ENCODE data around the gene LDLRAD3.

Gene LDLRAD3

GRCh38 chr11:36053862-36054261 lies 110.0 kb downstream of the LDLRAD3 start:
- no peak for DNase-seq

DNA sequence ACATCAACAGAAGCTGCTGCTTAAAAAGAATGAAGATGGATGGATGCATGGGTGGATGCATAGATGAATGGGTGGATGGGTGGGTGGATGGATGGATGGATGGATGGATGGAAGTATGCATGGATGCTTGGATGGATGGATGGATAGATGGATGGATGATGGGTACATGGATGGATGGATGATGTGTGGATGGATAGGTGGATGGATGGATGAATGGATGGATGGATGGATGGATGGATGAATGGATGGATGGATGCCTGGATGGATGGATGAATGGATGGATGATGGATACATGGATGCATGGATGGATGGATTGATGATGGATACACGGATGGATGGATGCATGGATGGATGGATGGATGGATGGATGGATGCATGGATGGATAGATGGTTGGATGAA lies 110.8 kb downstream of the LDLRAD3 start:
- no peak for DNase-seq

DNA sequence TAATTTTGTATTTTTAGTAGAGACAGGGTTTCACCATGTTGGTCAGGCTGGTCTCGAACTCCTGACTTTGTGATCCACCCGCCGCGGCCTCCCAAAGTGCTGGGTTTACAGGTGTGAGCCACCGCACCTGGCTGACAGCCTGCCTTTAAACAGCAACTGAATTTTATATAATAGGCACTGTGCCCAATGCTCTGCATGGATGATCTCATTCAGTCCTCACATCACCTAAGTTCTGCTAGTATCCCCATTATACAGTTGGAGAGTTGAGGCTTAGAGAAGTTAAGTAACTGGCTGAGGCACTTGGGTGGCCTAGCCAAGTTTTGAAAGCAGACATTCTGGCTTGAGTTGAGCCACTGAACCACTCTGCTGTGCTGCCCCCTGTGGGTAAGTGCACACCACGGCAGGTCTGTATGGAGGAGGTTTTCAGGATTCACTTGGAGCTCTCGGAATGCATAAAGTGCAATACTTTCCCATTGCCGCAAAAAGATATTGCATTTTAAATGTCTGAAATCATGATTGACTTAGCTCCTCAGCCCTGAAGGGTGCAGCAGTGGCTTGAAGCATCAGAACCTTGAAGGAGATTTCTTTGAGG lies 112.4 kb downstream of the LDLRAD3 start:
- peak; percentile 24 for DNase-seq

DNA sequence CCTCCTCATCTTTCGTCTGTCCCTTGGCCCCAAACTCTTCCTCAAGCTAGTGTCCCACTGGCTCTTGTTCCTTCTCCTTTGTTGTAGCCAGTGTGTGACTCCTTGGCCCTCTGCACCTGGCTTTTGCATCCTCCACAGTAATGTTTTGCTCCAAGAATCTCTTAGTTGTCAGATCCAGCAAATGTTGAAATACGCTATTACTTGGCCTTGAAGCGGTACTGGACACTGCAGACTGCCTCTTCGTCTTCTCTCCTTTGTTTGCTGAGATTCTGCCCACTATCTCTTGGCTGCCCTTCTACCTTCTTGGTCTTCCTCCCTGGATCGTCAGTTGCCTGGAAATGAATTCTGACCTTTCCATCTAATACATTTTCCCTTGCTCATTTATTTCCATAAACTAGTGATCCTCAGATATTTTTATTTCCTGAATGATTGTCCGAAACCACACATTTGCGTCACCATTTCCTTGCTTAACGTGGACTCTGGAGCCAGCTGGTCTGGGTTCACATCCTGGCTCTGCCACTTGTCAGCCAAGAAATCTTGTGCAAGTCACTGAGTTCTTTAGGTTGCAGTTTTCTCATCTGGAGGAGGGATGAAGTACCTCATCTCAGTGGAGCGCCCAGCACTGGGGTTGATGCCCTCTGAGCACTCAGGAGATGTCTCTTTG lies 113.6 kb downstream of the LDLRAD3 start:
- DNase-seq = no peak

DNA sequence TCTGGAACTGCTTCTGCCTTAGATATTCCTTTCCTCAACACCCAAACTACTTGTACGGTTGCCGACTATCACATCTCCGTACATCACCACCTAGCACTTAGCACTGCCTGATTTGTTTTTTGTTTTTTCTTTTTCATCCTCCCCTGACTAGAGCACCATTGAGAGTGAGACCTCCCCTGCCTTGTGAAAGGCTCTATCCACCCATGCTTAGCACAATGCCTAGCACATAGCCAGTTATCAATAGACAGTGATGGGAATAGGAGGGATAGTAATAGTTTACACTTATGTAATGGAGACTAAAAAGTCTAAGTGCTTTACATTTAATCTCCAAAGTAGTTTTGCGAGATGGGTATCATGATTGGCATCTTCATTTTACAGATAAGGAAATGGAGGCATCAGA lies 115.8 kb downstream of the LDLRAD3 start:
- DNase-seq = no peak

DNA sequence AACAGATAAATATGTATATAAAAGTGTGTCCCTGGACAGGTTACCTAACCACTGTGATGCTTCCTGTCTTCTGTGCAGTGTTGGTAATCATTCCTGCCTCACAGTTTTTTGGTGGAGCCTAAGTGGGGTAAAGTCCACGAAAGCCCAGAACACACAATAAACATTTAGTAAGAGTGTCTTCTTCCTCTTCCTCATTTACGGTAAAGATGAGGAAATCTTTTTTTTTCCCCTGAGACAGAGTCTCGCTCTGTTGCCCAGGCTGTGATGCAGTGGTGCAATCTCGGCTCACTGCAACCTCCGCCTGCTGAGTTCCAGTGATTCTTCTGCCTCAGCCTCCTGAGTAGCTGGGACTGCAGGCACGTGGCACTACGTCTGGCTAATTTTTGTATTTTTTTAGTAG lies 117.1 kb downstream of the LDLRAD3 start:
- DNase-seq = no peak

DNA sequence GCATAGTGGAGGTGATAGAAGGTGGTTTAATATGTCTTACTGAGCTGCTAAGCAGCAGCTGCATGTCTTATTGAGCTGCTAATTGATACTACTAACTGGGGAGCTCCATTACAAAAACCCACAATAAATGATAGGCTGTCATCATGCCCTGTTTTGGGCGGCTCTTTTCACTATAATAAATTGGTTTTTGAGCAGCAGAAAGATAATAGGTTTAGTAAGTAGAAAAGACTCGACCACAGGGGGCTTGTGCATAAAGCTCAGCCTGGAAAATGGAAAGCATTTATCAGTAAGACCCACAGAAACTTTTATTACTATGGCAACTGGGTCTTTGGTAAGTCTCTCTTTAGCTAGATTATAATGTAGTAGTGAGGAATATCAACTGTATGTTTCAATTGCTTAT lies 117.6 kb downstream of the LDLRAD3 start:
- DNase-seq = no peak

GRCh38 chr11:36062796-36063365 lies 119.0 kb downstream of the LDLRAD3 start:
- no peak for DNase-seq

DNA sequence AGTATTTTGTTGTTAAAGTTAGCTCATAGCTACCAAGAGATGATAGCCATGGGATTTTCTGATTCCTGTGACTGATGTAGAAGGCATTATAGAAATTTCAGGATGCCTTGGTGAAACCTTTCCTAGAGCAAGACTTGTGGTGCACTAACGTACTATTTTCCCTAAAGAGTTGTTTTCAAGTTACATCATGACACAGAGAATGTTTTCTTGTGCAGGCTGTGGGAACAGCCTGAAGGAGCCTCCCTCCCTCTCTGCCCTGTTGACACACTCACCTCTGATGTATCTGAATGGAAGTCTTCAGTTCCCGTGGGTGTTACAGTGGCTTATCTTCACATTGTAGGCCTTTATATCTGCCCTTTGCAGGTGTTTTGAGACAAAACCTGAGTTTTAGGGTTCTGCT lies 121.6 kb downstream of the LDLRAD3 start:
- no peak for DNase-seq

GRCh38 chr11:36066891-36067290 lies 123.0 kb downstream of the LDLRAD3 start:
- no peak for DNase-seq

DNA sequence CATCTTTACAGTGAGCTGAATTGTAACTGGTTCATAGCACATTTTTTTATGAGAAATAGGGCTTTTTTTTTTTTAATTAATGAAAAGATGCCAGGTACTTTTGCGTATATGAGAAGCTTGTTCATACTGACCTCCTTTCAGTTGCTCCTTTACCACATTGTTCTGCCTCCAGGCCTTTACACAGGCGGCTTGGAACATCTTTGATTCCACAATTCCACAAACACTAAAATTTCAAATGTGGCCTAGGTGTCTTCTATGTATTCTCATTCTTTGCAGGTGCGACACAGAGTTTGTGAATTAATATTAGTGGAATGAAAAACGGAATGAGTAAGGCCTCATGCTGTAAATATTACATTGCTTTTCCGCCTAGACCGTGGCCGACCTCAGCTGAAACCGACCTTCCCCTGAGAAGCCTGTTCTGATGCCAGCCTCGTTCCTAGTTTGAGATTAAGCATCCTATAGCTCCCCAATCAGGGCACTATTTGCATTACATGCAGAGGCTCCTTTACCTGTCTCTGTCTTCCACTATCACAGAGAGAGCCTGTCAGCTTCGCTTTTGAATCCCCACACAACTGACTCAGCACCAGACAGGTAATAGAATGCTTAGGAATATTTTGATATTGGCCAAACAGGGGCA lies 125.8 kb downstream of the LDLRAD3 start:
- peak; percentile 61 for DNase-seq

GRCh38 chr11:36070213-36070953 lies 126.5 kb downstream of the LDLRAD3 start:
- no peak for DNase-seq

- no peak for DNase-seq
These were observed 127.1 kb downstream of the LDLRAD3 start for GRCh38 chr11:36070954-36071330.

DNA sequence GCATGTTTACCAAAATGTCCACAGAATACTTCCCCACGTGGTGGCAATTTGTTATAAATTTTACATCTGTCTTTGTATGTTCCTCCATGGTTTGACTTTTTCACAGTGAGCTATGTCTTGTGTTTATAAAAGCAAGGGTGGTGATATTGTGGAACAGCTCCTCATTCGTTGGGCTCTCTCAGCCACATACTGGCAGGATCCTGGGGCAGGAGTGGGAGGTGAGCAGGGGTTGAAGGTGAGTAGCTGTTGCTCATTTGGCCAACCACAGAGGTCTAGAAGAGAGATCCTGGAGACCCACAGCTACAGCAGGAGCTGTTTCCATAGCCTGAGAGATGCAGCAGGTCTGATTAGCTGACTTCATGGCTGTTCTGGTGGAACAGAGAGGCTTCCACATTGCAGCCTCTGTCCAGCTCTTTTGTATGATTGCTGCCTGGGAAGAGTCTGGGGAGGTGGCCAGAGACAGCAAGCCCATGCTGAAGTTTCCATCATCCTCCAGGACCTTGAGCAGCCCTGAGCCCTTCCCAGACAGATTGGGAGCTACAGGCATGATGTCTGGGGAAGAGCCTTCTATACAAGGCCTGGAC lies 128.1 kb downstream of the LDLRAD3 start:
- DNase-seq = no peak

DNA sequence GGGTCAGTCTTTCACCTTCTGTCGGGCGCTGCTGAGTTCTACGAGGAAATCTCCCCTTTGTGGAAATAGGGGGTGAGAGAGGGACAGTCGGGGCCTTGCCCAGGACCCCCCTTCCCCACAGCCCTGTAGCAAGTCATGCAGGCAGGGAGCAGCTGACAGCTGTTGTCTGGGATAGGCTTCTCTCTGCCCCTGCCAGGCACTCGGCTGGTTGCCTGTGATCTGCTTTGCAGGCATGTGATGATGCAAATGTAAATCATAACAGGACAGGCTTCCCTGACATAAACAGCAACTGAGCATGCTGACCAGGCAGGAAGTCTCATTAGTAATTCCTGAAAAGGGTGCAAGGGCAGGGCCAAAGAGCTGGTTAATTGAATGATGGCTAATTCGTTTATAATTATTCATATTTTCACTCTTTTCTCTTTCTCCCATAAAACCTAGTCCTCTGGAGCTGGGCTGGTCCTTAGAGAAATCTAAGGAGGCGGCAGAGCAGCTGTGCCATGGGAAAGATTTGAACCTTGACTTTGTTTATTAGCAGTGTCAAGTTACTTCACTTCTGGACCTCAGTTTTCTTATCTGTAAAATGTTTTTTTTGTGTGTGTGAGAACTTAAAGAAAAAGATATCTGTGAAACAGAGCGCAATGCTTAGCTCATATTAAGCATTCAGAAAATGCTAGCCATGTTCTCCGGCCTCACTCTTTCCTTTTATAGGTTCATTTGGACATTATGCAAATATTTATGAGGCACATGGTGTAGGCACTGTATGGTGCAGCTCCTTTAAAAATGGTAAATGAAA lies 129.7 kb downstream of the LDLRAD3 start:
- DNase-seq = peak; percentile 58

GRCh38 chr11:36074941-36075431 lies 131.1 kb downstream of the LDLRAD3 start:
- no peak for DNase-seq

DNA sequence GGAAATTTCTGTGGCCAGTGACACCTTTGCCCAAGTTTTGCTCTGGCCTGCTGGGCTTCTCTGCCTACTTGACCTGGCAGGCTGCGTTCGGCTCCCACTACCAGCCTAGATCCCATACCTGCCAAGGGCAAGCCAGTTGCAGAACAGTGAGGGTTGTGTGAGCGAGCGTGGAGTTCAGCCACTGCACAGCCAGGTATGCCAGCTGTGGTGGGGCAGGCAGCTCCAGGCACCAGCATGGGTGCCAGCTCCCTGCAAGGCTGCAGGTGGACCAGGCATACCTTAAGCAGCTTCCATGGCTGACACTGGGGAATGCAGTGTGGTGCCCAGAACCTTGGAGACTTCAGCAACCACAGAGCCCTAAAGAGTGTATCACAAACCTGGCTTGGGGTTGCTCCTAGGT lies 133.5 kb downstream of the LDLRAD3 start:
- DNase-seq = no peak

DNA sequence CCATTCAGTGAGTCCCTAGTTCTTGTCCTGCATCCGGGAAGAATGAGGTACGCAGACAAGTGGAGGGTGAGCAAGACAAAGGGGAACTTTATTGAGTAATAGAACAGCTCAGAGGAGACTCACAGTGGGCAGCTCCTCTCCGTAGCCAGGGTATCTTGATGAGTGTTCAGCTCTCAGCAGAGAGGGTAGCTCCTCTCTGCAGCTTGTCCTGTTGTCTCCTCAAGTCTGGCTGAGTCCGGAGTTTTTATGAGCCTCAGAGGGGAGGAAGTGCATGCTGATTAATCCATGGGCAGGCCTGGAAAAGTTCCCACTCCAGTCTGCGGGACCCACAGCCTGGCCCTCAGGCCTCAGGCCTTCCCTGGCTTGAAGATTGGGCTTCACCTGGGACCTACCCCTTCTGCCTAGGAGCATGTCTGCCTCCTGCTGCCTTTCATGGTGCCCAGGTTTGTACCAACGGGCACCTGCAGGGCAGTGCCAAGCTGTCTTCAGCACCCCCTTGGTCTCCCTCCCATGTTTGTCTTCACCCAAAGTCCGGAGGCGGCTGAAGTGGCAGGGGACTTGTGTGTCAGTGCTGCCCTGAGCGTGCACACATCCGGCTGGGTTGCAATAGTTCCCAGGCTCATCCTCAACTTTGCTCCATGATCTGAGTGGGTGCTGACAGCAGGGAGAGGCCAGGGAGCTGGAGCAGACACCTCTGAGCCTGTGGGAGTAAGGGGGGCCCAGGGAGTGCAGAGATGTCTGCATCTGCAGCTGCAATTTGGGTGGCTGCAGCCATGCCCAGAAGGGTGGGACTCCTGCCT lies 134.2 kb downstream of the LDLRAD3 start:
- no peak for DNase-seq

GRCh38 chr11:36078686-36079055 lies 134.8 kb downstream of the LDLRAD3 start:
- DNase-seq = no peak

DNA sequence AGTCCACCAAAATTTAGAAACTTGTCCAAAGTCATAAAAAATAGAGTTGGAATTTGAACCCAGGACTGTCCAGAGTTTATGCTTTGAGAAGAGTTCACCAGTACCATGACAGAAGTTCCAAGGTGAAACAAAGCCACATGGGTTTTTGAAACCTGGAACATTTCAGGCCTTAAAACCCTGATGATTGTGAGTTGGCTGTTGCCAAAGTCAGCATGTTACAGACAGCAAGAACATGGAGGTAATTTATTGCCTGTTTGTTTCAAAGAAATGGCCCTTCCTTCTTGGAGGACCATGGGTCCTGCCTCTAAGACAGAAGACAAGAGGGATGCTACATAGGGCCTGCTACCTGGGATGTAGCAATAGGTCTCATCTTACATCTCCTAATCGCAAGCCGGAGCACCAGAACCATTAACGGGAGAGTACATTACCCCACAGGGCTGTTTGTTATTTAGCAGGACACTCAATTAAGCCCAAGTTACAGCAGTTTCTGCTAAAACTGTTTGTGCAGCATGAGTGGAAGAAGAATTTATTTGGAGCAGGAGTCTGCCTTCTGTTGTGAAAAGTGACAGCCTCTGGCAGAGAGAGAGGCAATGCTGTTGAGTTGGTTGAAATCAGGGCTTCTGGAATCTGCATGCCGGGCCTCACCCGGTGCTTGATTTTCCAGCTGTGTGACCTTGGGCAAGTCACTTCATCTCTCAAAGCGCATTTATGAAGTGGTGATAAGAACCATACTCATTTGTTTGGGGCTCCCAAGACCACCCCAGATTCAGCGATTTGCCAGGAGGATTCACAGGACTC lies 136.2 kb downstream of the LDLRAD3 start:
- no peak for DNase-seq
